GM12873 (cell line): ENCODE results near the gene HSD17B4.

Source experiments
- TF ChIP-seq, protein P1 (sequence below): IDR thresholded peaks from 2 replicates; pipeline ENCODE4 v1.5.1; 2012; ENCODE audit warnings: low read depth, mild to moderate bottlenecking, moderate library complexity, low read length, control low read depth; ENCODE audit not compliant: insufficient read depth; ENCODE audit errors: missing control alignments

The HSD17B4 gene

GRCh38 chr5:119473241-119473640 is 20.9 kb downstream of the HSD17B4 start:
- TF ChIP-seq, protein P1, sequence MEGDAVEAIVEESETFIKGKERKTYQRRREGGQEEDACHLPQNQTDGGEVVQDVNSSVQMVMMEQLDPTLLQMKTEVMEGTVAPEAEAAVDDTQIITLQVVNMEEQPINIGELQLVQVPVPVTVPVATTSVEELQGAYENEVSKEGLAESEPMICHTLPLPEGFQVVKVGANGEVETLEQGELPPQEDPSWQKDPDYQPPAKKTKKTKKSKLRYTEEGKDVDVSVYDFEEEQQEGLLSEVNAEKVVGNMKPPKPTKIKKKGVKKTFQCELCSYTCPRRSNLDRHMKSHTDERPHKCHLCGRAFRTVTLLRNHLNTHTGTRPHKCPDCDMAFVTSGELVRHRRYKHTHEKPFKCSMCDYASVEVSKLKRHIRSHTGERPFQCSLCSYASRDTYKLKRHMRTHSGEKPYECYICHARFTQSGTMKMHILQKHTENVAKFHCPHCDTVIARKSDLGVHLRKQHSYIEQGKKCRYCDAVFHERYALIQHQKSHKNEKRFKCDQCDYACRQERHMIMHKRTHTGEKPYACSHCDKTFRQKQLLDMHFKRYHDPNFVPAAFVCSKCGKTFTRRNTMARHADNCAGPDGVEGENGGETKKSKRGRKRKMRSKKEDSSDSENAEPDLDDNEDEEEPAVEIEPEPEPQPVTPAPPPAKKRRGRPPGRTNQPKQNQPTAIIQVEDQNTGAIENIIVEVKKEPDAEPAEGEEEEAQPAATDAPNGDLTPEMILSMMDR: no peak

DNA sequence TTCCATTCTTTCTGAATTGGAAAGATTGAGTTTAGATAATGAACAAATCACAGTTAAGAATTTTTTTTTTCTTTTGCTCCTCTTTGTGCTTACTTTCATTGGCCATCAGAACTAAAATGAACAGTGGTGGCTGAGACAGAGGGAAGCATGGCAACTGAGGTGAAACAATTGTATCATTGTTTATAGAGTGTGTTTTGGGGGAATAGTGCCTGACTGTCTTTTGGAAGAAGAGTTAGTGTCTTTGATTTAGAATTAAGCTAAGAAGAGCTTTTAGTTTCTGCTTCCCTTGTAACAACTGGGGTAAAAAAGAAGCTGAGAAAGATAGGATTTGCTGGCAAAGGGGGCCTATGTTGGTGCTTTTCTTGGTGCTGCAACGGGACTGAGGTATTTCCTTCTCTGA is 24.0 kb downstream of the HSD17B4 start:
- TF ChIP-seq, protein P1: no peak

GRCh38 chr5:119478781-119479180 is 26.5 kb downstream of the HSD17B4 start:
- TF ChIP-seq, protein P1: no peak

GRCh38 chr5:119483155-119483554 is 30.9 kb downstream of the HSD17B4 start:
- TF ChIP-seq, protein P1: no peak

GRCh38 chr5:119484884-119485283 is 32.6 kb downstream of the HSD17B4 start:
- TF ChIP-seq, protein P1: no peak

- TF ChIP-seq, protein P1: no peak
Measured at GRCh38 chr5:119501671-119502179, 49.4 kb downstream of the HSD17B4 start.

GRCh38 chr5:119512277-119512676 is 60.0 kb downstream of the HSD17B4 start:
- TF ChIP-seq, protein P1: no peak
